GM21367 (cell line): ENCODE measurements around the gene DPP8.

ENCODE experiments used
- ATAC-seq: cut with Tn5 transposase; IDR thresholded peaks from one replicate; pipeline ENCODE4 v1.9.1; 2021; ENCODE audit not compliant: unreplicated experiment

The DPP8 gene

DNA sequence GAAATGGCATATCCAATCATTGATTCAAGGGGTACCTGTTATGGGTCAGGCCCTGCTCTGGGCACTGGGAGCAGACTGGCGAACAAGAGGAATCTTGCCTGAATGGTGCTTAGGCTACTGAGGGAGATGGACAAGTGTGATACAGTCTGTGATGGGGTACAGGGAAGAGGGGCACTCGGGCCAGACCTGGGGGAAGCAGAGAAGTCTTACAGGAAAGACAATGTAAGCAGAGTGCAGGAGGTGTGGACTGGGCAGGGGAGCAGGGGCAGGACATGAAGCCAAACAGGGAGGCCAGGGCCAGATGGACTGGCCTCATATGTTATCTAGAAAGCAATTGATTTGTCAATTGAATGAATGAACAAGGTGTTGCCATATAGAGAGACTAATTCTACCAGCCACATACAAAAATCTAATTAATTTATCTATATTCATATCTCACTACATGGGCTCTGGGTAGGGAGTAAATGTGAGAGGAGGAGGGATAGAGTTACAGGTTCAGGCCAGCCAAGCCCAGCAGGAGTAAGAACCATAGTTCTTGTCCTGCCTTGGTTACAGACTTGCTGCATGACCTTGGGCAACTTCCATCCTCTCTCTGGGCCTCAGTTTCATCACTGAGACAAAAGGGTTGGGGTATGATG lies 91.2 kb downstream of the DPP8 start:
- ATAC-seq: no peak

DNA sequence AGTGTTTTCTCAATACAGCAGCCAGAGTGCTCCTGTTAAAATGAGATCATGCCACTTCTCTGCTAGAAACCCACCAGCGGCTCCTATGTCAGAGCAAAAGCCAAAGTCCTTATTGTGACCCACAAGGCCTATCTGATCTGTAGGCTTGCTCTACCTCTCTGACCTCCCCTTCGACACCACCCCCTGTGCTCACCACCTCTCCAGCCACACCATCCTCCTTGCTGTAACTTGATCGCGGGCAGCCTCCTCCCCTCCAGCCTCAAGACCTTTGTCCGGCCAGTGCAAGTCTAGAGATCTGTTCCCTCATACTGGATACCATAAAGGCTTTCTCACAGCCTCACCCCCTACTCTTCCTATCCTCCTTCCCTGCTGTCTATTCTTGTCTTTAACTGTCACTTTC lies 92.8 kb downstream of the DPP8 start:
- ATAC-seq: no peak

DNA sequence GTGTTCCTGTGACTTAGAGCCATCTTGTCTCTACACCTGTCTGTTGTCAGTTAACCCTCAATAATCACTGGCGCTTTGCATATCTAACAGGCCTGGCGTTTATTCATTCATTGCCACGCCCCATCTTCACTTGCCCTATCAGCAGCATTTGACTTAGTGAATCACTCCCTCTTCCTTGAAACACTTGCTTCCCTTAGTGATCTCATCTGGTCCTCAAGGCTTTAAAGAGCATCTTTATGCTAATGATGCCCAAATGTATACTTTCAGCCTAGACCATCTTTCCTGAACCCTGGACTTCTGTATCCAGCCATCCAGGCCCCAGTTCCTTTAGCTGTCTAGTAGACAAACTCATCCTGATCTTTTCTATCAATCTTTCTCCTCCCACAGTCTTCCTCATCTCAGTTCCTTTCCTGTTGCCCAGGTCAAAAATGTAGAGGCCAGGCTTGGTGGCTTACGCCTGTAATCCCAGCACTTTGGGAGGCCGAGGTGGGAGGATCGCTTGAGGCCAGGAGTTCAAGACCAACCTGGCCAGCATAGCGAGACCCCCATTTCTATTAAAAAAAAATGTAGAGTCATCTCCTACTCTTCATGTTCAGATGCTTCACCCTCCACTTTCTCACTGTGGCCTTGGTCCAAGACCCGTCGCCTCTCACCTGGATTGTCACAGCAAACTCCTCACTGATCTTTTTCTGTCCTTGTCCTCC lies 93.4 kb downstream of the DPP8 start:
- no peak for ATAC-seq

DNA sequence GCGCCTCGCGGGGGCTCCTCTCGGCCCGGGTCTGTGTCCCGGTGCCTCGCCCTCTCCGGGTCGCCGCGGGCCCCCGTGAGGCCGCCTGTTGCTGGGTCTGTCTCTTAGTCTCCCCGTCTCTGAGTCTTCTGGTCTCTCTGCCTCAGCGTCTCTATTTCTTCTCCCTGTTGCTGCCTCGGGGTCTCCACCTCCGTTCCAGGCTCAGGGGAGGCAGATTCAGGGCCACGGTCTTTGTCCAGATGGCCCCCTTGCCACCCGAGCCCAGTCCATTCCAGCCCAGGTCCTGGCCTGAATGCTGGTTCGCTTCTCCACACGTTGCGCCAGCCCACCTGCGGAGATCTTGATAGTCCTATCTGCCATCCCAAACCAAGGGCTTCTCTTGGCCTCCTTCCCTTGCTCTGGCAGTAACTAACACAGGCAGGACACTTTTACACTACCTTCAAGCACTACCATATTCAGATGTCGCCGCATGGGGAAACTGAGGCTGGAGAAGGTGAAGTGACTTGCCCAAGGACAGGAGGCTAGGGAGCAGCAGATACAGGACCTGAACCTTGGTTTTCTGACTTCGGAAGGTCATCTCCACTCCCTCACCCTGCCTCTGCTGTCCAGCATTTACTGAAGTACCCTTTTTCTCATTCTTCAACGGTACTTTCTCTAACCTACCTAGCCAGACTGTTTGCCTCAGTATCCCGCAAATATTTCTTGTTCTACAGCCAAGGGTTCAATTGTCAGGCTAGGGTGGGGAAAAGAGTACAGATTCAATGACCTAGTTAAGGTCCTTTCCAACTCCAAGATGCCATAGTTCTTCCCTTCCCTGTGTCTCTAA lies 94.1 kb downstream of the DPP8 start:
- no peak for ATAC-seq

DNA sequence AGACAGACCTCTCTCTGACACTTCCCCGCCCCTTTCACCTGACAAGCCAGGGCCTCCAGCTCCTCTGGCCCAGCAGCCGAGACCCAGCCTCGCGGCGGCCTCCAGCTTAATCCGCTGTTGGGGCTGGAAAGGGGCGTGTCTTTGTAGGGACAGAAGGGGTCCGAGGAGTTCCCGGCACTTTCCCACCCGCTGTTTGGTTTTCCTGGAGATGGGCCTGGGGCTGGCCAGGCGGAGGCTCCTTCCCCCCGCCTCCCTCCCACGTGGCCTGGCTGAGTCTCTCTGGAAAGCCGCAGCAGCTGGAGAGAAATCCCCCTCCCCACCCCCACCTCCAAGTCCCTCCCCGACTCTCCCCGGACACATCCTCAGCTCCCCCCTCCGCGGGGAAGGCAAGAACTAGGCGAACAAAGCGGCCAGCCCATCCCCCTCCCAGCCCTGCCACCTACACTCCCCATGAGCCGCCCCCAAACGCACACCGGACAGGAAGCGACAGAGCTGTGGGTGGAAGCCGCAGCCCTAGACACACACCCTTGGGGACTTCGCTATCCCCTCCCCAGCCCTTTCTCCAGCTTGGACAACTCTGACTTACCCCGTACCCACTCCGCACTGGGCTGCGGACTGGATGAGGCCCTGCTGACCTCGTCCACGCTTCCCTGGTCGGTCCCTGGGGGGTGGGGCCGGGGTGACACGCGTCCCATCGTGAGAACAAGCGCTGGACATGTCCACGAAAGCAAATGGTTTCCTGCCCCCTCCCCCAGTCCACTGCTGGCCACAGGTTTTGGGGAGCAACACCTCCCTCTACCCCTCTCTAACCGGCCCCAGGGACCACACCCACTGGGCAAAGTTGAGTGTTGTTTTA lies 95.9 kb downstream of the DPP8 start:
- no peak for ATAC-seq

DNA sequence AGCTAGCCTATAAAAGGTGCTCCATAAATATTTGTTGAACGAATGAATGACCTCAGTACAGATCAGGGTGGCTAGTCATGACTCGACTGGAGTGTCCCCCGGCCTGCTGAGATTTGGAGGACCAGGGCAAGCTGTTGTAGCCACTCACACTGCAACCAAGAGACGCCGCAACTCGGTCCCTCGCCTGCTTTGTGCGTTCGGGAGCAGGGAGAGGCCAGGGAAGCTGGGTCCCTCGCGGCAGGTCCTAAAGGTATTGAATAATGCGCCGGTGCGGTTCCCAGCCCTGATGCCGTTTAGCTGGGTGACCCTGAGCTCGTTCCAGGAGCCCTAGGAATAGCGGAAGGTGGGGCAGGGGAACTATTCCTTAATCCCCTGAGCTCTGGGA lies 96.5 kb downstream of the DPP8 start:
- no peak for ATAC-seq

DNA sequence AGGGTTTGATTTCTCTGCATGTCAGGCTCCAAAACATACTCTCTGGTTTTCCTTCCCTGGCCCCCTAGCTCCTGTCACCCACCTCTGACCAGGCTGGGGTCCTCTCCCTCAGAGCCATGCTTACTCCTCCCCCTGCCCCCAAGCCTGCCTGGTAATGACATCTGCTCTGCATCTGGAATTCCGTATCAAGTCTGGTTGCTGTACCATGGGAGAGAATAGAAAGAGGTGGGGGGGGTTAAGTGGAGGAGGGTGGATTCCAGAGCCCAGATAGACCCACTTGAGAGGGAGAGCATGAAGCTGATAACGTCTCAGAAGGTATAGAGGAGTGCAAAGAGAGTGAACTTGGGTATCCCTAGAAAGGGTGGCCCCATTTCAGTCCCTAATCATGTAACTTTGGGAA lies 98.9 kb downstream of the DPP8 start:
- ATAC-seq: no peak

DNA sequence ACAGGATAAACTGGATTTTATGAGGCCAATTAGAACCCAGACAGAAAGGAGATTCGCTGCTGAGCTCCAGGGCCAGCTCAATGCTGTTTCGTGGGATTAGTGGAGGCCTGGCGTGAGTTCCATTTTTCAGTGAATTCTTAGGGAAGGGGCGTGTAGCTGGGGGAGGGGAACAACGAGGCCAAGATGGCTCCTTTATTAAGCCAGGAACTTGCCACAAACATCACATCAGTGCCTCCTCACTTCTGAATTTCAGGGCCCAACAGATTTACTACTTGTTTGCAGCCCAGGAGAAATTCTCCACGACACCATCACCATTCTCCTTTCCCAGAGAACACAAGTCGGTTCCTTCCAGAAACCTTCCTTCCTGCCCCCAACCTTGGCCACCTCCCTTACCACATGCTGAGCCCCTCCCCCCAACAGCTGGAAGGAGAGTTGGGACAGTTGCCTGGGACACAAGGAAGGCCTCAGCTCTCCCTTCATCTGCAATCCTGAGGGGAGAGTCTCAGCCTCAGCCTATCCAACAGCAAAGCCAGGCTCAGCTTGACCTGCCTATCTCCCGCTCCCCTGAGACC lies 100.6 kb downstream of the DPP8 start:
- ATAC-seq: no peak

DNA sequence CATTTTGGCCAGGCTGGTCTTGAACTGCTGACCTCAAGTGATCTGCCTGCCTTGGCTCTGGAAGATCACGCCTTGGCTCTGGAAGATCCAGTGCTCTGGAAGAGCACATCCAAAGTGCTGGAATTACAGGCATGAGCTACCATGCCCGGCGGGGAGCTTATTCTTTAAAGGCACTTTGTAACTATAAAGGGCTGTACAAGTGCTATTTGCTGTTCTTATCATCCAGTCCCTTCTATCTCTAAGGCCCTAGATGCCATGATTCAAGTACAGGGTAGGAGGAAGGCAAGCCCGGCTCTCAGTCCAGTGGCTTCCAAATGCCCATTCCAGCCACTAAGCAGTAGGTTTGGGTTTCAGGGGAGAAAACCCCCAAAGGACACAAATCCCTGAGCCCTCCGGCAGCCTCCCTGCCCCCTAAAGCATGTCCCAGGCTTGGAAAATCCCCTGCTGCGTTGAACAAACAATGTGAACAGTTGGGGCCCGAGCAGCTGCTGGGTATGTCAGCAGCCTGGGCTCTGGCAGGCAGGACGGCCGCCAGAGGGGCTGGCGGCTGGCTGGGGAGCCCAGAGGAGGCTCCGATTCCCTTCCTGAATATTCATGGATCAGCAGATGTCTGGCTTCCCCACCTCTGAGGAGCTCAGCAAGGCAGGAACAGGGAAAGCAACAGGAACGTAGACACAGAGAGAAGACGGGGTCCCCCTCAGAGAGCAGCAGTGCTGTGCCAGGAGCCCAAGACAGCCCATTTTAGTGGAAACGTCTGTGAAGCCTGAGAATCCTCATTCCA lies 102.5 kb downstream of the DPP8 start:
- no peak for ATAC-seq

DNA sequence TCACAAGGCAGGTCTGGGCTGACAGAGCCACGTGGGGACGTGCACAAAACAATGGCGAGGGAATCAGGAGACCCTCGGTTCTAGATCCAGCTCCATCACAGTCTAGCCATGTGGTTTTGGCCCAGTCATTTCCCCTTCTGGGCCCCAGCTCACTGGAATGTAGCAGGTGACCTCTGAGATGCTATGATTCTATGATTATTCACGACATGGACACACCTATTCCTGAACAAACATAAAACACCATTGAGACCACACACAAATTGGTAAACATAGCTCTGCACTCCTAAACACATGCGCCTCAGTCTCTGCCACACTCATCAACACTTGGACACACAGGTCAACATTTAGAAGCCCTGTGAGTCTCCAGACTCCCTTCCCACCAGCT lies 103.7 kb downstream of the DPP8 start:
- no peak for ATAC-seq

DNA sequence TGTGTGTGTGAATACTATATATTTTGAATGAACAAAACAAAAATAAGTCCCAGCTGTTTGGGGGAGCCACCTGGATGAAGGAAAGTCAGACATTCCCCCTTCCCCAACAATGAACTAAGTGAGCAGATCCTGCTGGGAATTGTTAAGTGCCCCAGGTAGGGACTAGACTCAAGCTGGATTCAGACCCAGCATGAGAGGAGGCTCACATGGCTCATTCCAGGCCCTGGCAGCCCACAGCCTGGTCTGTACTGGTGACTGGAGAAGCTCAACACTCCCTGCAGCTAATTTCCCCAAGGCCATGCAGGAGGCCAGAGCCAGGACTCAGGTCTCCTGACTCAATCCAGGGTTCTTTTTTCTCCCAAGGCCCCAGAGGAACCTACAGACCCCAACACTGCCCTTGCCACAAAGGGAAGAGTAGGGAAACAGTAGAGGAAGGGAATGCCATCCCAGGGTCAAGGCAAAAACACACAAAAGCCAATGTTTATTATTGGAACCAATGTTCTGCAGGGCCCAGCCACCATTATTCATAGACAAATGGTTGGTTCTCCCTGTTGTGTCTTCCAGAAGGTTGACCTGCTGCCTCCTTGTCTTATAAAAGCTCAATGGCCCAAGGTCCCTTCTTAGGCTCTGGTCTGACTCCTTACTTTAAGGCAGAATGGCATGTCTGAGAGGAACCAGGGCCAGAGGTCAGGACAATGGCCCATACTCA lies 104.3 kb downstream of the DPP8 start:
- ATAC-seq: no peak

DNA sequence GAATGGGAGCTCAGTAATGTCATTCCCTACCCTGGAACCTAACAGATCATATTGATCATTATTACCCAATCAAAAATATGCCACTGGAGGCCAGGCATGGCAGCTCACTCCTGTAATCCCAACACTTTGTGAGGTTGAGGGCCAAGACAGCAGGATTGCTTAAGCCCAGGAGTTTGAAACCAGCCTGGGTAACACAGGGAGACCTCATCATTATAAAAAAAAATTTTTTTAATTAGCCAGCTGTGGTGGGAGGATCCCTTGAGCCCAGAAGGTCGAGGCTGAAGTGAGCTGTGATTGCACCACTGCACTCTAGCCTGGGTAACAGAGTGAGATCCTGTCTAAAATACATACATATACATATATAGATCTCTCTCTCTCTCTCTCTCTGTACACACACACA lies 104.9 kb downstream of the DPP8 start:
- ATAC-seq: no peak

DNA sequence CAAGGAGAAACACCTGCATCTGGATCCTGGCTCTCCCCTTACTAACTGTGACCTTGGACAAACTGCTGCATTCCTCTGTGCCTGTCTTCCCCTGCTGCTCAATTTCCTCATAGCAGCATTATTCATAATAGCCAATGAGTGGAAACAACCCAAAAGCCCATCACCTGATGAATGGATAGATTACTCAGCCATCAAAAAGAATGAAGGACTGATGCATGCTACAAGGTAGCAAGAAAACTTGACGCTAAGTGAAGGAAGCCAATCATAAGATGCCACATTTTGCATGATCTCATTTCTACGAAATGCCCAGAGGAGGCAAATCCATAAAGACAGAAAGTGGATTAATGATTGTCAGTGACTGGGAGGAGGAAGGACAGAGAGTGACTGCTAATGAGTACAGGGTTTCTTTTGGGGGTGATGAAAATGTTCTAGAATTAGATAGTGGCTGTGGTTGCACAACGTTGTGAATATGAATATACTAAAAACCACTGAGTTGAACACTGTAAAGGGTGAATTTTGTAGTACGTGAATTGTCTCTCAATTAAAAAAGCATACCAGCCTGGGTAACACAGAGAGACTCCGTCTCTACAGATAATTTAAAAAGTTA lies 105.9 kb downstream of the DPP8 start:
- ATAC-seq: no peak

DNA sequence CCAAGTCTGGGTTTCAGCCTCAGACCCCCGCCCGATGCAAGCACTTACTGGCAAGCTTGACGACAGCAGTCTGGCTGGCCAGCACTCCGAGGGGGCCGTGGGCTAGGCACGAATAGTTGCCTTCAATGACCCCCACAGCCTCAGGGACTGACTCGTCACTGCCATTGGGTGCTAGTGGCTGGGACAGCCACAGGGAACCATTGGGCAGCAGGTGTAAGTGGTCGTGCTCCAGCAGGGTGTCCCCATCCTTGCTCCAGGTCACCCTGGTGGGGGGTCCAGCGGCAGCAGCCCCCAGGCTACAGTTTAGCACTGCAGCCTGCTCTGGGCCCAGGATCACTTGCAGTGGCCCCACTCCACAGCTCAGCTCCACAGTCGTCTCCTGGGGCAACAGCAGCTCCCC lies 106.5 kb downstream of the DPP8 start:
- ATAC-seq: no peak

DNA sequence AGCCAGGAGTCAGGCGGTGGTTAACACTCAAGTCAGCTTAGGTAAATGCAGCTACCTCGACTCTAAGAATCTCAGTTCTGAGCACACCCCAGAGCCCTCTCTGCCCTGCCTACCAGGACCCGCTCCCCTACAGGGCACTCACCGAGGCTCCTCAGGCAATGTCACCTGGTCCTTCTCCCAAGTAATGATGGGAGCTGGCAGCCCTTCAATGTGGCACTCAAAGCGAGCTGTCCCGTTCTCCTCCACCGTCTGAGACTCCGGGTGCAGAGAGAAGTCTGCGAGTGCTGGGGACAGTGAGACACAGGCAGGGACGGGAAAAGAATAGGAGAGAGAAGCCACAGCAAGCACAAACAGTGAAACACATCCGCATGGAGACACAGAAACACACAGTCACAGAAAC lies 107.5 kb downstream of the DPP8 start:
- no peak for ATAC-seq

DNA sequence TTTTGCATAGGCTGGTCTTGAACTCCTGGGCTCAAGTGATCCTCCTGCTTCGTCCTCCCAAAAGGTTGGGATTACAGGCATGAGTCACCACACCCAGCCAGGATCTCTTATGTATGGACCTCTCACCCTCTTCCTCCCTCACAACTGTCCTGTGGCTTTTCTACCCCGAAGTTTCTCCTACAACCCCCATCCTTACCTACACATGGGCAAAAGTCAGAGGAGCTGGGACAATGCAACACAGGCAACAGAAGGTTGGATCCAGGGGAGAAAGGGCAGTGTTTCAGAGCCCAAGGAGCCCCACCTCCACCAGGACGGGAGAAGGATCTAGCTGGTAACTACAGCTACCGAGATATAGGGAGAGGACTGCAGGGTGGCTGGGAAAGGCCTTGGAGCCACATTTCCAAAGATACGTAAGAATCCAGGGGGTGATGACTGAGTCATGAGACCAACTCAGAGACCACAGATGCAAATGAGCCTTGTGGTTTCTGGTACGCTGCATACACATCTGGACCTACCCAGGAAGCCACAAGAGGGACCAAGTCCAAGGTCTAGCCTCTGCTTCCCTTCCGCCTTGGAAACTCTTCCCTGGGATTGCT lies 108.4 kb downstream of the DPP8 start:
- ATAC-seq: no peak

DNA sequence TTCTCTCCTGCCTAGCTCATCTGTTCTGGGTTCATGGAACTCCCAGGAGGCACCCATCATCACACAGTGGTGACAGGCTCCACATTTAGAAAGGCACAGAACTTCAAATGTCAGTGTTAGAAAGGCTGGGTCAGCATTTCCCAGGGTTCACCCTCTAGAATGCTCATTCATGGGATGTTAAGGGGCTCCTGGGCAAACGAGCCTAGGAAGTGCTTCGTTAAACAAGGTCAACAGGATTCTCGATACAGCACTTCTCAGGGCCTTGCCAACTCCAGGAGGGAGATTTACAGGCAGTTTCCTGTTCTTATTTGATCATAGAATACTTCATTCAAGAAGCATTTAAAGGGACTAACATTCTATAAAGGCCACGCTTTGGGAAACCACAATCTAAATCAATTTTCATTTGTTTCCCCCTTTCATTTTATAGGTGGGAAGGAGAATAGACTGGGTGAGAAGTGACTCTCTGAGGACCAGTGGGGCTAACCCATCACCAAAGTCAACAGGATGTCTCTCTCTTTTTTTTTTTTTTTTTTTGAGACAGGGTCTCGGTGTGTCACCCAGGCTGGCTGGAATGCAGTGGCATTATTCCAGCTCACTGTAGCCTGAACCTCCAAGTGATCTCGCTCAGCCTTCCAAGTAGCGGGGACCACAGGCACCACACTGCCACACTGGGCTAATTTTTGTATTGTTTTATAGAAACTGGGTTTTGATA lies 109.0 kb downstream of the DPP8 start:
- no peak for ATAC-seq

DNA sequence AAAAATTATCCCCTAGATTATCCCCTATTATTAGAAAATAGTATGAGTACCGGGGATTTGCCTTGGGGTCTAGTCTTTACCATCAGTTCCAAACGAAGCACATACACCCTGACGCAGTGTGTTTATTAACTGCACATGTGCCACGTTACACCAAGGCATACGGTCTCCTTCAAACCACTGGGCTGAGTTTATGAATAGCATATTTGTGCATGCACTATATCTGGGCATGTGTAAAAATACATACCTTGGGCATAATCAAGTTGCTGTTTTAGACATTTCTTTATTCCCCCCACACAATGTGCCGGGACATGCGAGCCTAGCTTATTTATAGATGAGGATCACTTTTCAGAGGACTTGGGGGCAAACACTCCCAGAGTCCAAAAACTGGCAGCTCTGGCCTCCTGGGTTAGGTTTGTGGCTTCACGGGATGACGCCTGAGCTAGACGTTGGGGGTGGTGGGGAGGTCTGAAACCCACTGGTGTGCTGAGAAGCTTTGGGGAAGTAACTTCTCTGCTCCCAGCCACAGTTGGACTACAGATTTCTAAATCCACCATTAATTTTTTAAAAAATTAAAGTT lies 111.0 kb downstream of the DPP8 start:
- no peak for ATAC-seq
